Measurements from ENCODE around the gene OMG.

The OMG gene

GRCh38 chr17:31256936-31257335 is 40.1 kb downstream of the OMG start:
- no peak for DNase-seq

- no peak for DNase-seq
Measured at GRCh38 chr17:31254654-31255053, 42.4 kb downstream of the OMG start.

GRCh38 chr17:31252741-31253140 is 44.3 kb downstream of the OMG start:
- DNase-seq: no peak

- no peak for DNase-seq
Measured at GRCh38 chr17:31251970-31252328, 45.1 kb downstream of the OMG start.

- DNase-seq: no peak
Measured at GRCh38 chr17:31251105-31251969, 45.7 kb downstream of the OMG start.

GRCh38 chr17:31250229-31250628 is 46.8 kb downstream of the OMG start:
- DNase-seq: no peak

- no peak for DNase-seq
Measured at GRCh38 chr17:31249835-31250141, 47.3 kb downstream of the OMG start.

- no peak for DNase-seq
Measured at GRCh38 chr17:31248986-31249834, 47.8 kb downstream of the OMG start.

Measured in cerebellar nuclear complex (tissue), 1 donor.